Endothelial cell of umbilical vein (primary cell): ENCODE measurements around the gene JPH2.

Source experiments
- CTCF ChIP-seq, 2 donors: IDR thresholded peaks; 1 replicate in 1 of 2; 2 replicates in 1 of 2; pipeline ENCODE4 v1.5.1; 2011; ENCODE audit warnings: low read length in 2 of 2, mild to moderate bottlenecking in 2 of 2, moderate library complexity in 2 of 2, control low read depth in 1 of 2, inconsistent platforms in 1 of 2, low read depth in 1 of 2; ENCODE audit not compliant: insufficient read depth in 1 of 2; ENCODE audit errors: extremely low read depth in 1 of 2
- EZH2 ChIP-seq: IDR thresholded peaks from 2 replicates; pipeline ENCODE4 v1.6.1; 2012; ENCODE audit warnings: borderline replicate concordance, low read depth, mild to moderate bottlenecking, moderate library complexity, low read length, inconsistent platforms; ENCODE audit not compliant: severe bottlenecking
- FOS ChIP-seq: IDR thresholded peaks from 2 replicates; pipeline ENCODE4 v1.6.1; 2011; ENCODE audit warnings: mild to moderate bottlenecking, low read length, moderate library complexity, borderline replicate concordance; ENCODE audit not compliant: insufficient read depth
- GATA2 ChIP-seq: IDR thresholded peaks from 2 replicates; pipeline ENCODE4 v1.7.0; 2011; ENCODE audit warnings: low read depth, mild to moderate bottlenecking, moderate library complexity, mixed read lengths, low read length; ENCODE audit not compliant: insufficient read length, insufficient read depth
- JUN ChIP-seq: IDR thresholded peaks from 2 replicates; pipeline ENCODE4 v1.6.1; 2011; ENCODE audit warnings: borderline replicate concordance, low read depth; ENCODE audit not compliant: insufficient read length, insufficient read depth
- MYC ChIP-seq: IDR thresholded peaks from one replicate; pipeline ENCODE4 v1.6.1; 2011; ENCODE audit warnings: mild to moderate bottlenecking, low read depth, low read length
- POLR2A ChIP-seq: IDR thresholded peaks from 2 replicates; pipeline ENCODE4 v1.6.1; 2012; ENCODE audit warnings: low read depth, mild to moderate bottlenecking, control low read depth, low read length
- POLR2AphosphoS5 ChIP-seq: IDR thresholded peaks from 2 replicates; pipeline ENCODE4 v1.6.1; 2012; ENCODE audit warnings: low read depth, mild to moderate bottlenecking, control low read depth, low read length, moderate library complexity; ENCODE audit not compliant: insufficient read depth
- TF ChIP-seq, protein P1 (sequence below): IDR thresholded peaks from 2 replicates; pipeline ENCODE4 v1.6.1; 2011; ENCODE audit not compliant: insufficient read depth, insufficient read length

GRCh38 chr20:44066645-44067606, 120.1 kb downstream of the JPH2 start:
- TF ChIP-seq EZH2 = no peak
- no peak for TF ChIP-seq MYC
- TF ChIP-seq POLR2AphosphoS5 = no peak
- TF ChIP-seq CTCF (IDR thresholded peaks at IDR 0.05; ENCODE audit: extremely low read depth in 1 of 2, insufficient read depth in 1 of 2, low read depth in 1 of 2, low read length in 2 of 2) = no peak
- TF ChIP-seq POLR2A = no peak
- TF ChIP-seq, protein P1, sequence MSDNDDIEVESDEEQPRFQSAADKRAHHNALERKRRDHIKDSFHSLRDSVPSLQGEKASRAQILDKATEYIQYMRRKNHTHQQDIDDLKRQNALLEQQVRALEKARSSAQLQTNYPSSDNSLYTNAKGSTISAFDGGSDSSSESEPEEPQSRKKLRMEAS = no peak
- TF ChIP-seq GATA2 = no peak
- TF ChIP-seq FOS = no peak
- no peak for TF ChIP-seq JUN
